Measurements from ENCODE around the gene GRB10.

GRB10 gene

DNA sequence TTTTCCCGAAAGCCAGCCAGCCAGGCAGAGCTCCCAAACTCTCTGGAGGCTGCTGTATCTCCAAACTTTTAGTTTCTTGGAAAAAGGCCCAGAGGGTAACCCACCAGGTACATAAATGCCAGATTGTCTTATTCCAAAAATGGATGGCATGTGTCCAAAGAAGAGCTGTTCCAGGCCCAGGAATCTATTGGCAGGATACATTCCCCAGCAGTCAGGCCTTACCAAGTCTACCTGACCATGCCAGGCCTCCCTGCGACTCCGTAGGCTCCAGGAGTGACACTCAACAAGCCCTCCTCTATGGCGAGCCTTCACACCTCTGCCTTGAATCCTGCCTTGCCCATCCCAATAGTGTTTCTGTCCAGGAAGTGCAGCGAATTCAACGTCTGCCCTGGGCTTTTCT, 95.6 kb downstream of the GRB10 start:
- DNase-seq = no peak

DNA sequence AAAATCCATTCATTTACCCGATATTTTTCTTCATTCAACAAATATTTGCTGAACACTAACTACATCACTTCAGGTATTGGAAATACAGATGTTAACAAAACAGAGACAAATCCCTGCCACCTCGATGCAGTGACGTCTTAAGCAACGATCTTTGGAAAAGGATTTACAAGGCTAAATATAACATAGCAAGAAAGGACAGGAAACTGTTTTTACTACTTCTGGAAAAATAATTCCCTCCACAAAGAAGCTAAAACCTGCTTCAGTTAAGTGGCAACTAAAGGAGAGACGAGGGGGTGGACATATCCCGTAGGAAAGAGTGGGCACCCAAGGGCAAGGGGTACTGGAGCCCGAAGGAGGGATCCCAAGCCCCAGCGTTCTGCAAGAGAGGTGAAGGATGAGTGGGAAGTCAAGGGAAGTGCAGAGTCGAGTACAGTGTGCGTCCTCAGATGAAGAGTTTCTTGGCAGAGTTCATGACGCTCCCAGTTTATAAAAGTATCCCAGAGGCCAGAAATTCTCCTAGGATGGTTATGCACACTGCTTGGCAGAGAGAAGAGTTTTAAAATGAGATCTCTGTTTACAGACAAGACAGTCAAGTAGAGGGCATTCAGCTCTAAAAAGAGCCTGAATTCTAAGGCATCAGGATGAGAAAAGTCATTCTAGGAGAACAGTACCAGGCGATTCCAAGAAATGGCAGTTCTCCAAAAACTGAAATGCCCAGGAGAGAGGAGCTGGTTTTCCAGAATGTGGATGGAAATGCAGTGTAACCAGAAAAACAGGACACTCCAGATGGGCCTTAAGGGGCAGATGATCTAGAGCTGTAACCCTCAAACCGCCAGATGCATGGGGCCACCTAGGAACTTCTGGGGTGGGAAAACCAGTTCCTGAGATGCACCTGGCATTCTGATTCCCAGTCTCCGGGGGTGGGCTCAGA, 97.3 kb downstream of the GRB10 start:
- DNase-seq = no peak

DNA sequence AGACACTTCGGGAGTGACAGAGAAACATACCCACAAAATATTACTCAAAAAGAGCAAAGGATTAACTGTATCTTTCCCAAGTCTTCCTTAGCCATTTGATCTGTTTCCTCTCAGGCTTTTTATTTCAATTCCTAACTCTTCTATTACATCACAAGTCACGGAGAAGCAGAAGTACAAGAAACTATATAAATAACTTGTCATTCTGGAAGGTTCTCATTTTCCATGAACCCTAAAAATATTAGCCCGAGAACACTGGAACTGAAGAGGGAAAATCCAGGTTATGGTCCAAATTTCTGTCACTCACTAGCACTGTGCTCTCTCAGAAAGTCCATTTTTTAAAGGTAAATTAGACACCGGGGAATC, 98.0 kb downstream of the GRB10 start:
- DNase-seq = no peak

DNA sequence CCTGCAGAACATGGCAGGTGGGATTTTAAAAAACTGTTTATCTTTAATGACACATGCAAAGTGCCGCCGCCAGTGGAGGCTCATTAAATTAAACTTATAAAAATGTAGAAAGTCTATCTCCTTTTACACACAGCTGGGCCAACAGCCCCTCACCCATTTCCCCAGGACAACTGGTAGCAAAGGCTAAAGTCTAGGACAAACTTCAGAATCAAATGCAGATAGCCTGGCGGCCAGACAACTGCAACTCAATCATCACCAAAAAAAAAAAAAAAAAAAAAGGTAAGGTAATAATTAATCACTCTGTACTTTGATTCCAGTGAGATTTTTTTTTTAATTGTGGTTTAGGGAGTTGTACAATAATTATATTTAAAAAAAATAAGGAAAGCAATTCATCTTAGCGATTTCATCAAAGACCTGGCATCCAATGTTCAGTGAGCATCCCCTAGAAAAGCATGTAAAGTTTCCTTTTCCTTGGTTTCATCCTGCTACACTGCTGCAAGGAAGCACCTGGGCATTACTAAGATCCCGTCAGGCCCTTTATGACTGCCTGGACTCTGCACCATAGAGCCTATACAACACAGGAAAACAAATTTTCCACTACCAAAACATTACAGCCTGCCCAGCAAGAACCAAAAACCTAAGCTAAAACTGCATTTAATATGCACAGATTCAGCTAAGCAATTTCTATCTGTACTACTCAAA, 98.5 kb downstream of the GRB10 start:
- DNase-seq = no peak

DNA sequence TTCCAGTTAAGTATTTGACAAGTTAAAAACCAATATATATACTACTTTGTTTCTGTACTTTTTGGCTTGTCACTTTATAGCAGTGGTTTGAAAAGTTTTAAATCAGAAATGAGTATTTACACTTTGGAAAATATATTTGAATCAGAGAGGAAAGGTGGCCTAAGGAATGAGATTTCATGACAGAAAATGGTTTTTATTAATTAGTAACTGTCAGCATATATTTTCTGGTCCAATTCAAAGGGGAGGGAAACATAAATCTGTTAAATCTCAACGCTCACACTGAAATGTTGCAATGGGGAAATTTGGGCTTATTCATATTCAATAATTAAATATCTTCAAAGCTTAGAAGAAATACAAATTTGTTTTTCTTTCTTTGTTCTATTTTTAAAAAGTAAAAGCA, 100.1 kb downstream of the GRB10 start:
- DNase-seq = no peak

DNA sequence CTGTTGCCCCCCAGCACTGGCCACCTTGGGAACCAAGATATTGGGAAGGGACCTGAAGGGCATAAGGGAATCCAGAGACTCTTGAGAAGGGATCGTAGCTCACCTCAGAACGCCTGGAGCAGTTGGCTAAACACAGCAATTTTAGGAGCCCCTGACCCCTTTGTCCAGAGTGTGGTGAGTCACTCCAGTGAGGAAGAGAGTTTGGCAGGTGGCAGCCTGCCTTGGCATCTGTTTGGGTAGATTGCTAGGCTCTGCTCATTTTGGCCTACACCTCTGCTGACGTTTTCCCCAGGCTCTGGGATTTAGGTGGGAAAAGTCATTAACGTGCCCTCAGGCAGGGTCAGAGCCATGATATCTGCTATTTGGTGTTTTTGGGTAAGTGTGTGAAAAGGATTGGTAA, 100.6 kb downstream of the GRB10 start:
- DNase-seq = no peak

DNA sequence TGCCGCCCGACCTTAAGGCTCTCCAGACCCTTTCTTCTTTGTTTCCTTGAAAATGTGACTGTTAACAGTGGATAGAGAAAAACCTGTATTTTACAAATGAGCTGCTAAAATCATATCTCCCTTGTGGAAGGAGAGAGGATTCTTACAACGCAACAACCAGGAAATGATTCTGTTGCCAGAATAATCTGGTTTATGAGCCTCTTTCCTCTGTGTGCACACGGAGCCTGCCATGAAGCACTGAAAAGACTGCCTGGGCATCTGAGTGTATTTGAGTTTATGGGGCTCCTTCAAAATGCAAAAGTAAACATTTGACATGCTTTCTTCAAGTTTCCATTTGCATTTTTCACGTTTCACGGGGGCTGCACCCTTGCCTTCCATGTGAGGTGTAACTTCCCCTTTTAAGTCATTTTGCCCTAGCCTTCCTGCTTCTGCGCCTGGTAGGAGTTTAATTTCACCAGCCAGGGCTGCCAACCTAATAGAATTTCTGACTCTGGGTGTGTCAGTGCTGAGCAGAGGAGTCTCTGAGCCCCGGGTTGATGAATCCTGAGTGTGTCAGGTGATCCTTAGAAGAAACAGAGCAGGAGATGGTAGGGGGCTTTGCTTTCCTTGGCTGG, 101.2 kb downstream of the GRB10 start:
- DNase-seq = no peak

DNA sequence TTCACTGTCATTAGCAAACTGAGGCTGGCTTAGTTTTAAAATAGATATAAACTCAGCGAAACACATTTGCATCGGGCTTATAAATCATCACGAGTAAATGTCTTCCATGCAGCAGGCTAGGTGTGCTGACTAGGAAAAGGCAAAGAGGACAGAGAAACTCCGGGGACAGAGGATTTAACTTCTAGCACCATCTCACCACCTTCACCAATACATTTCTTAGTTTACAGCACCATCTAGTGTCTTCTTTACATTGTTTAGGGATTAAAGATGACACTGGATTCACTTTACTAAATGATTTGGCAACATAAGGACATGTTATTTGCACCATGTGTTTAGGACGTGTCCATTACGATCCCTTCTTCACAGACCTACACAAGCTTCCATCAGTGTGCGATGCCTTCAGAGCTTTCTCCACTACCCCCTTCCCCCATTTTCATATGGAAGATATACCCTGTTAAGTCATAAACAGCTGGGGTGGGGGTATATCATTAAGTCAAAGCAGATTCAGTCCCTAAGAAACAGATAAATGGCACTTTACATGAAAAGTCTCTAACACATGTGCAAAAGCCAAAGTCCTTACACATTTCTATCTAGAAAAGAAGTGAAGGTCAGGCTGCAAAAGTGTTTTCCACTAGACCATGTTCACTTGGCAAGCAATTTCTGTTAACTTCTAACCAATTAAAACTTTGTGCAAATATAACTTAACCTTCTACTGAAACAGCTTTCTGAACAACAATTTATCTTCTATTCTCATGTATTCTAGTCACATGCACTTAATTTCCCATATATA, 103.3 kb downstream of the GRB10 start:
- DNase-seq = no peak

DNA sequence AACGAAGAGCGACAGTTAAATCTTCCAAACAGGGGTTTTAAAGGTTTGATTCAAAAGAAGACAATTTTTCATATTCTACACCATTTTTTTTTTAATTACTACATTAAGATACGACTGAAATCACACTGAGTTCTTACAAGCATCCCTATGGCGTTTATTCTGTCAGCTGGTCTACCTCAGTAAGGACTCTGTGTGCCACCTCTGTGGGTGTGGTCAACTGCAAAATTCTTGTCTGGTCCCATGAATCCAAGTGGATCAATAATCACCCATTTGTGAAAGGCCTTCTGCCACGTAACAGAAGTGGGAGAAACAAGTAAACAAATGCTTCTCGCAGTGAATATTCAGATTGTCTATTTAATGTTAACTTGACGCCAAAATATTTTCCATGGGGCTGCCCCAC, 104.1 kb downstream of the GRB10 start:
- no peak for DNase-seq

DNA sequence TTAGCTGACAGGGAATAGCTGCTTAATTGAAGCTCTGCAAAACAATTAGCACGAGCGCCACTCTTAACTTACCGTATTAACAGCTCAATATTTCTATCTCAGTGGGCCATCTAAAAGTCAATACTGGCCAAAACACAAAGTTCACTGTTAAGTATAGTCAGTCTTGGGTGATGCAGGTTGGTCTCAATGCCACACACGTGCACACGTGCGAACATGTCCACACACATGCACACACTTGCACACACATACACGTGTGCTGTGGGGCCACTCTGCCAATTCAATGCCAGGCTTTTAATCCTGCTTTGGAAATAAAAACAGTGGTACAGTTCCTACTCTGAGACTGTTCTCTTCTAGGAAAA, 105.1 kb downstream of the GRB10 start:
- DNase-seq = no peak

DNA sequence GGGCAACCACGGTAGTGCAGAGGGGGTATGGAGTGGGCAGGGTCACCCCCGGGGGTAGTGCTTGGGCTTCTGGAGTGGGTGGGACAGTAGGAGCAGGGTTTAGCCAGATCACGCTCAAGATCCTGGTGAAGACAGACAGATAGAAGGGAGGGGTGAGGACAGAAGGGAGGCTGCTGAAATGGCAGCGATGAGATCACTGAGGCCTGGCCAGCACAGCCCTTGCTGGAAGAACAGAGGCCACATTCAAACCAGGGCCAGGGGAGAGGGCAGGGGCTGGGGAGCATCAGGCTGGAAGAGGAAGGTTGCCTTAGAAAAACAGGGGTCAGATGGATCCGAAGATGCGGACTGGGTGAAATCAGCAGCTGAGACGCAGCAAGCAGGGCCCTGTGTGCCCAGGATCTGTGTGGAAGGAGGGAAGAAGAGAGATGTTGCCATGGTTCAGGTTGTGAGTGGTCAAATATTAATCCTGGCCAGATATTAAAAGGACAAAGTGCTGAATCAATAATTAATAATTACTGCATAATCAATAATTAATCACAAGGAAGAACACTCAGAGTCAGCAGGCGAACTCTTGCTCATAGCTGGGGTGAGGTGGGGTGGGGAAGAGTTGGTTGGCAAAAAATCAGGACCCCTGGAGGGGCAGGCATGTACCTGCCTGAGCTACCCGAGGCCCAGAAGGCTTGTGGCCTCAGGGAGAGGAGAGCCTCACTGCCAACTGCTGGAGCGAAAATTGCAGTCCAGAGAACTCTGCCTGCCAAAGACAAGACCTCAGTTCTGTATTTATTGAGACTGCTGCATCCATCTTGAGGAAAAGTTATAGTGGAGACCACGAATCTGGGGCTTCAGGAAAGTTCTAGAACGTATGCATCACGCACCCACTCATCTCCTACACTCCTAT, 105.7 kb downstream of the GRB10 start:
- DNase-seq = no peak

DNA sequence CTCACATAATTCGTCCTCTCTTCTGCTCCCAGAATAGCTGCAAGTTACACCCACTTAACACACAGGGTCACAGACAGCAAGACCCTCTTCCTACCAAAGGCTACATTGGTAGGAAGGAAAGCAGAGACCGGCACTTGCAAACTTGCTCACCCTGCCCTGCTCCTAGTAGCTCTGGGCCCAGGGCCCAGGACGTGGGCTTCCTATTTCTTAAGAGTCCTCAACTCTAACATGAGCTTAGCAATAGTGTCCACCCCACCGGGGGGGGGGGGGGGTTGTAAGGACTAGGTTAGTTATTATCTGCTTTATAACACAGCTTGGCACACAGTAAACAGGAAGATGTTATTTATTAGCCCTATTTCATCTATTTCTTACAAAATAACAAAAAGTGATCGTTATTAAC, 106.6 kb downstream of the GRB10 start:
- no peak for DNase-seq

DNA sequence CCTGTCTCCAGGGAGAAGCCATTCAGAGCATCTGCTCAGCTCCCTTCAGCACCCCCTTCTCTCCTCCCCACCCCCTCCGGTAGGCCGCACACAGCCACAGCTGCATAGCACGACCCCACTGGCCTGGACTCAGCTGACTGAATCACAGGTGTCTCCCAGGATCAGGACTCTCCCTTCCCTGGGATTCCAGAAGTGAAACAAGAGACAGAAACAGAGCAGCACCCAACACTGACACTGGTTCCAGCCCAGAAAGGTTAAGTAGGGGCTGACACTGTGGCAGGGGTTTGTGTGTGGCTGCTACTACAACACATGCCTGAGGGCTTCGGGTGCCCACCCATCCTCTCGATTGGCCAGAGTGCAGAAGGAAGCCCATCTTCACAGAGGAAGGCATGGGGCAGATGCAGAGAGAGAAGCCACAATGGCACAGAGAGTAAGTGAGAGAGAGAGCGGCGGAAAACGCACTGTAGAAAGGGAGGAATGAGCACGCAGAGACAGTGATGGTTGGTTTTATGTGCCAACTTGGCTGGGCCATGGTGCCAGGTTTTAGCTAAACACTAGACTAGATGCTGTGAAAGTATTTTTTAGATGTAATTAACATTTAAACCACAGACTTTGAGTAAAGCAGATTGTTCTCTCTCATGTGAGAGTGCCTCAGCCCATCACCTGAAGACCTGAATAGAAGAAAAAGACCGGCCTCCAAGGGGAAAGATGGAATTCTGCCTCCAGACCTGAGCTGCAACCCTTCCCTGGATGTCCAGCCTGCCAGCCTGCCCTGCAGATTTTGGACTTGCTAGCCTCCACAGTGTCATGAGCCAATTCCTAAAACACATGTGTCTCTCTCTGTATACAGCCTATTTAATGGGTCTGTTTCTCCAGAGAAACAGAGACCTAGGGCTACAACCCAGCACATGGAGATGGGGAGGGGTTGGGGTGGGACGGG, 107.5 kb downstream of the GRB10 start:
- no peak for DNase-seq

DNA sequence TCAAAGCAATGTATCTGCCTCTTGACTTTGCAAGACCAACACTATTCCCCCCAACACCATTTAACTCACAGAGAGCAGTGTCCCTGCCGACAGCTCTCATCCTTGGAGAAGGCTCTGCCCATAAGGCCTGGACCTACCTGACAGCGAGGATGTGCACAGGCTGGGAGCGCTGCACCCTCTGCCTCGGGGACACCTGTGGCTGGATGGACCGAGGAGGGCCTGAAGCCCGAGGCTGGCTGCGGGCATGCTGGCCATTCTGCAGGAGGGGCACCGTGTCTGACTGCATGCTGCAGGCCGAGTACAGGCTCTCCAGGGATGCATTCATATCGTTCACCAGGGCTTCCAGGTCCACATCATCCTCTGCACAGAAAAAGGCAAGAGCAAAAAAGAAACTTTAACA, 108.4 kb downstream of the GRB10 start:
- DNase-seq = no peak

DNA sequence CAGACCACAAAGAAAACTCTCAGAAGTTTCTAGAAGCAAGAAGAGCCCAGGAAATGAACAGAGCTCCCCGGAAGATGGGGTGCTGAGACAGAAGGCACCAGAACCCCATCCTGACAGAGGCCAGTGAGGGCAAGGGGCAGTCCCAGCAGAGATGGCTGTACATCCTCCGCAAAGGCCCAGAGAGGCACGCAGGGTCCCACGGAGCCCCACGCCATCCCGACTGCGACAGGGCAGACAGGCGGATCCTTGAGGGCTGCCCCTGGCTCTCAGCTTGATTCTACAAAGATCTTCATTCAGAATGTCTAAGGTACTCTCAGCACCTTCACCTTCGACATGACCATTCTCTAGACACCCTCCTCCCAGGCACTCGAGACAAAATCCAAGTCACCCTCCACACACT, 109.6 kb downstream of the GRB10 start:
- no peak for DNase-seq

DNA sequence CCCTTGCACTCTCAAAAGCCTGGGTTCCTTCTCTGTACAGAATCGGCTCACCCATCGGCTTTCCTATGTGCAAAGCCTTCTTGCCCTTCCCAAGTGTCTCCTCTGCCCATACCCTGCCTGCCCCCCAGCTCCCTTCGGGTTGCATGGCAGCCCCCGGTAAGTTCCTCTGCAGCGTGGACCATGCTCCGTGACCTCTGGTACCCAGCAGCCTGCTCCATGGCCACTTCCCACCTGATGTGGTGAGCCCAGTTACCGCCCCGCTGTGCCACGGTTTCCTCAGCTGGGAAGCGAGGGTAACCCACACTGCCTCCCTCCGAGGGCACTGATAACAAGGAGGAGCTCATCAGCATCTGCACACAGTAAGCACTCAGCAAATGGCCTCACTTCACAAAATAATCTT, 110.7 kb downstream of the GRB10 start:
- no peak for DNase-seq

DNA sequence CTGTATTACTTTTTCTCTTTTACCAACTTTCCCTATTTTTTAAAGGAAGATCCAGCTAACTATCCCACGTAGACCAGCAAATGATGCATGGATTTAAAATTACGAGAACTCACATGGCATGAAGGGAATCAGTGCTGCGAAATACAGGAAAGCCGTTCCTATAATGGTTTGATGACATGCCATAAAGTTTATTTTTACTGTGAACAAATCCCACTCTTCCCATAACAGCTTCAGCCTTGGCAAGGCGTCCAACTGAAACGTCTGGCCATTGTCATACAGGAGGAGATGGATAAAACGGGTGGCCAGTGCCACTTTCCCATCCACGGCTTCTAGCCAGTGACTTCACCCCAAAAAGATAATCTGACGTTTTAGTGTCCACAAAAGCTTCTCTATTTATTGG, 111.3 kb downstream of the GRB10 start:
- no peak for DNase-seq

DNA sequence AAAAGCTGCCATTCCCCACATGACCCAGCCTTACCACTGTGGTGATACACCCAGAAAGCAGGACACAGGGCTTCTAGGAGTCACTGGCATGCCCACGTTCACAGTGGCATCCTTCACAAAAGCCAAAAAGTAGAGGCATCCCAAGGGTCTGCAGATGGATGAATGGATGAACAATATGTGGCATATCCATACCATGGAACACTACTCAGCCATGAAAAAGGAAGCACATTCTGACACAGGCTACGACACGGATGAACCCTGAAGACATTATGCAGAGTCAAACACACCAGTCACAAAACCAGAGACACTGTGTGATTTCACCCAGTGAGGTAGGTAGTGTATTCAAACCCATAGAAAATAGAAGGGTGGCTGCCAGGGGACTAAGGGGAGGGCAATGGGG, 112.8 kb downstream of the GRB10 start:
- no peak for DNase-seq

DNA sequence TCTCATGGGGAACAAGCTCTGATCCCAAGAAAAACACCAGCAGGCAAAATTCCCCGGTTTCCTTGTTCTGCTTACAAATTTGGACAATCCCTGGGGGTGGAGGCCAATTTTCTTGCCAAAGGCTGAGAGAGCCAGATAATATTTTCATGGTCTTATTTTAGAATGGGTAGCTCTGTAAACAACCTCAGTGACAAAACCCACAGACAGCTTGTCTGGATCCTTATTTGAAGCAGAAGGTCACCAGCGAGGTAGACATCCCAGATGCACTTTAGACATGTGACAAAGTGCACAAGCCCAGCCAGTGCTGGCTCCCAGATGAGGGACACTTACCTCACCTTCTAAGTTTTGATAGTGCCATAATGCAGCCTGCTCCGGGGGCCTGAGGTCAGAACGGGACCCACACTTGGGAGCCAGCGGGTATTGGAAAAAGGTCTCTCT, 114.9 kb downstream of the GRB10 start:
- DNase-seq = no peak

DNA sequence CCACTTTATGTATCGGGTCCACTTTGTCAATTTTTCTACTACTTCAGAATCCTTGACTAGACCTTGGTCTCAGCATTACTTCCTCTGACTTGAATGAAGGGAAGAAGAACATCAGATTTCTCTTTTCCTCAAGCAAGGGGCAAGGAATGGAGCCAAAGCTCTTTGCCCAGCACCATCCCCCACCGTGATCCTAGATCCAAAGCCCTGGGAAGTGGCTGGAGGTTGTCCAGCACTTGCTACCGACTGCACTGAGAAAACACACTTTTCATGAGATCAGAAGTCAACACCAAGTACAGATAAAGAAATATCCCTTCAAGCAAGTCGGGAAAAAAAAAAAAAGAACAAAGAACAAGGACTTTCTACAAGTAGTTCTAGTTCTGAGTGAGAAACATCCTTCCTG, 115.4 kb downstream of the GRB10 start:
- DNase-seq = no peak

DNA sequence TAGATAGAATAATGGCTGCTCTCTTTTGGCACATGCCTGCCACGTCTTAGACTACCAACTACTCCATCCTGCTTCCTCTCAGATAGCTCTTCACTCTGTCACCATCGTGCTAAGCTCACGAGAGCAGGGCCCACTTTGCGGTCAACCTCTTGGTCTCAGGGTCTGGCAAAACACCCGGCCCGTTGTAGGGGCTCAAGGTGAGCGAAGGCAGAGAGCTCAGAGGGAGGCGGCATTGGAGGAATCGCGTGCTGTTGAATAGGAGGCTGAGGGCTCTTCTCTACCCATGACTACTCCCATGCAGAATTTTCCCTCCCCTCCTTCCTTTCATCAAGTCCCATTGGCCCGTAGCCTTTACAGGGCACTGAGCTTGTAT, 116.6 kb downstream of the GRB10 start:
- no peak for DNase-seq
